OCI-LY7 (cell line): ENCODE measurements around the gene AGBL4. TPM values are rescaled to one million over a fixed set of nuclear protein-coding genes. Genes with fewer than 3 reads are reported as not detected.

Source experiments
- BruUV-seq: library from RNA; stranded (reverse); fragments of 400-500 nt; replicated peaks from 2 replicates; lab custom pipeline; 2021; lab: Mats Ljungman, UMichigan
- CTCF ChIA-PET: fragments of 300-600 bp; sonication (Branson Sonifier 250); formaldehyde crosslinking; loops from one replicate; lab custom pipeline; 2022; ENCODE audit warnings: antibody characterized with exemption; ENCODE audit not compliant: unreplicated experiment; lab: Charles Lee
- POLR2A ChIA-PET: fragments of 300-600 bp; sonication (Branson Sonifier 250); formaldehyde crosslinking; loops from one replicate; lab custom pipeline; 2022; ENCODE audit warnings: antibody characterized with exemption; lab: Charles Lee
- DNase-seq: peaks from one replicate; pipeline ENCODE4 v3.0.0-alpha.2; 2015; ENCODE audit warnings: low spot score
- H2AFZ ChIP-seq: fragments of 200-600 bp; sonication (generic), shearing (Covaris generic); 2 replicates; pipeline ENCODE4 v1.6.1; 2014; ENCODE audit warnings: mild to moderate bottlenecking, antibody characterized with exemption, low read length, moderate library complexity
- H3K27ac ChIP-seq: fragments of 200-600 bp; sonication (generic); 2 replicates; pipeline ENCODE4 v1.5.1; 2014; ENCODE audit warnings: mixed run types, low read depth, mild to moderate bottlenecking, moderate library complexity, low read length, inconsistent platforms; ENCODE audit not compliant: poor library complexity, severe bottlenecking
- H3K36me3 ChIP-seq: fragments of 200-600 bp; sonication (generic); 2 replicates; pipeline ENCODE4 v1.6.1; 2014; ENCODE audit warnings: mild to moderate bottlenecking, antibody characterized with exemption, low read length, moderate library complexity, mixed read lengths; ENCODE audit not compliant: insufficient read depth
- H3K4me1 ChIP-seq: fragments of 200-600 bp; sonication (generic); 2 replicates; pipeline ENCODE4 v1.5.1; 2014; ENCODE audit warnings: mild to moderate bottlenecking, low read length; ENCODE audit not compliant: insufficient read depth, poor library complexity, severe bottlenecking
- H3K4me2 ChIP-seq: fragments of 200-600 bp; sonication (generic); 2 replicates; pipeline ENCODE4 v1.6.1; 2014; ENCODE audit warnings: mild to moderate bottlenecking, low read length
- H3K4me3 ChIP-seq: fragments of 200-600 bp; sonication (generic); 2 replicates; pipeline ENCODE4 v1.5.1; 2014; ENCODE audit warnings: mild to moderate bottlenecking, low read depth, low read length; ENCODE audit not compliant: poor library complexity, severe bottlenecking
- H3K79me2 ChIP-seq: fragments of 200-600 bp; sonication (generic); 2 replicates; pipeline ENCODE4 v1.6.1; 2016; ENCODE audit warnings: low read depth, mild to moderate bottlenecking, low read length, moderate library complexity, mixed read lengths; ENCODE audit not compliant: insufficient read depth
- H3K9me2 ChIP-seq: fragments of 200-600 bp; sonication (generic); 2 replicates; pipeline ENCODE4 v1.6.1; 2016; ENCODE audit warnings: mild to moderate bottlenecking, low read length, mixed read lengths; ENCODE audit not compliant: insufficient read depth
- H3K9me3 ChIP-seq: fragments of 200-600 bp; sonication (generic); 2 replicates; pipeline ENCODE4 v1.6.1; 2014; ENCODE audit warnings: mild to moderate bottlenecking, mixed run types, low read length, mixed read lengths
- H4K20me1 ChIP-seq: fragments of 200-600 bp; sonication (generic); 2 replicates; pipeline ENCODE4 v1.6.1; 2014; ENCODE audit warnings: mild to moderate bottlenecking, antibody characterized with exemption, low read length, moderate library complexity, mixed read lengths; ENCODE audit not compliant: insufficient read depth
- CTCF ChIP-seq: fragments of 200-600 bp; sonication (generic); conservative IDR thresholded peaks from 2 replicates; pipeline ENCODE4 v1.5.1; 2014; ENCODE audit warnings: mild to moderate bottlenecking, antibody characterized with exemption, low read length, moderate library complexity, mixed read lengths
- EZH2phosphoT487 ChIP-seq: fragments of 200-600 bp; sonication (generic); IDR thresholded peaks from 2 replicates; pipeline ENCODE4 v1.6.1; 2018; ENCODE audit warnings: low read depth, borderline replicate concordance, mild to moderate bottlenecking, mixed run types, antibody characterized with exemption, low read length, moderate library complexity, mixed read lengths
- intact Hi-C: fragments of 100-400 bp; cut with micrococcal nuclease; formaldehyde crosslinking; loops from one replicate; pipeline ENCODE4 v1.10.0; 2022; ENCODE audit not compliant: unreplicated experiment
- total RNA-seq, 2 experiments: library from RNA; depleted of rRNA in 1 of 2; stranded (reverse); fragments of >200 nt in 1 of 2; shearing (Covaris generic) in 1 of 2; gene quantifications; 2 replicates each; pipeline ENCODE4 v1.2.3, GENCODE V29; 2014 to 2022

The AGBL4 gene
- total RNA-seq, 2 experiments from 2014 or later, result not detected

- no peak overlapping the region for H2AFZ ChIP-seq
- ChIA-PET CTCF (no interaction called here), POLR2A (no interaction called here)
- DNase-seq, result no peak
- H3K9me3 ChIP-seq, result no peaks in the 10 kb centered on the region
- H3K27ac ChIP-seq, result no peak overlapping the region
- H4K20me1 ChIP-seq, result no peaks in the 10 kb centered on the region
- no TSS peak for BruUV-seq
- H3K79me2 ChIP-seq, result no peaks in the 10 kb centered on the region
- intact Hi-C loops, result no loop called here
- TF ChIP-seq CTCF (no peak), EZH2phosphoT487 (no peak)
- H3K9me2 ChIP-seq, result no peaks in the 10 kb centered on the region
- H3K4me3 ChIP-seq, result no peak overlapping the region
- H3K4me2 ChIP-seq, result no peak overlapping the region
- H3K4me1 ChIP-seq, result no peaks in the 10 kb centered on the region
- no peaks in the 10 kb centered on the region for H3K36me3 ChIP-seq
Measured at GRCh38 chr1:48999321-48999720, 1024.4 kb downstream of the AGBL4 start.

GRCh38 chr1:48996311-48996710 lies 1027.4 kb downstream of the AGBL4 start:
- H3K4me1 ChIP-seq, result no peaks in the 10 kb centered on the region
- no peaks in the 10 kb centered on the region for H3K36me3 ChIP-seq
- no peaks in the 10 kb centered on the region for H3K9me2 ChIP-seq
- H3K9me3 ChIP-seq, result no peaks in the 10 kb centered on the region
- no TSS peak for BruUV-seq
- no peak overlapping the region for H2AFZ ChIP-seq
- no peak overlapping the region for H3K4me2 ChIP-seq
- intact Hi-C loops, result no loop called here
- TF ChIP-seq EZH2phosphoT487 (no peak), CTCF (no peak)
- no peak overlapping the region for H3K4me3 ChIP-seq
- H4K20me1 ChIP-seq, result no peaks in the 10 kb centered on the region
- H3K27ac ChIP-seq, result no peak overlapping the region
- POLR2A ChIA-PET, result interaction anchor here (0.7 kb wide), 1 partner anchor 31 kb away, joined by 3 read pairs; no protein-coding TSS in a partner anchor
- no peaks in the 10 kb centered on the region for H3K79me2 ChIP-seq
- DNase-seq, result no peak
- CTCF ChIA-PET, result no interaction called here

GRCh38 chr1:48988633-48989197 lies 1035.0 kb downstream of the AGBL4 start:
- Histone ChIP-seq H3K79me2 (no peaks in the 10 kb centered on the region), H3K4me2 (no peak overlapping the region), H3K27ac (no peak overlapping the region), H3K9me3 (no peaks in the 10 kb centered on the region), H3K4me1 (no peaks in the 10 kb centered on the region), H3K9me2 (no peaks in the 10 kb centered on the region), H4K20me1 (no peaks in the 10 kb centered on the region), H2AFZ (no peak overlapping the region), H3K36me3 (no peaks in the 10 kb centered on the region), H3K4me3 (no peak overlapping the region)
- intact Hi-C loops, result no loop called here
- TF ChIP-seq EZH2phosphoT487, result no peak
- no peak for TF ChIP-seq CTCF
- ChIA-PET CTCF (no interaction called here), POLR2A (no interaction called here)
- no TSS peak for BruUV-seq
- no peak for DNase-seq
